ENCODE results near the gene TMEM208.

GRCh38 chr16:67233596-67233995 lies 6.7 kb downstream of the TMEM208 start:
- TF ChIP-seq CTCF (IDR thresholded peaks at IDR 0.05; ENCODE audit: low read depth, low read length) (no peak), POLR2A (IDR thresholded peaks at IDR 0.05; ENCODE audit: extremely low read depth, insufficient read length) (no peak)
